Keratinocyte (primary cell): ENCODE measurements around the gene PPP1R3F. TPM values are rescaled to one million over a fixed set of nuclear protein-coding genes. Genes with fewer than 3 reads are reported as not detected.

Experiments
- DNase-seq: peaks from one replicate; pipeline ENCODE4 v3.0.0-alpha.2; 2011; ENCODE audit warnings: low read depth, missing footprints, low spot score
- FAIRE-seq: peaks from 2 replicates; lab custom pipeline; 2011; peaks lifted over from hg19 to GRCh38; lab: Jason Lieb, UNC
- H2AFZ ChIP-seq: 2 replicates; pipeline ENCODE4 v1.6.0; 2012; ENCODE audit warnings: low read length, control low read depth, inconsistent platforms; ENCODE audit not compliant: control insufficient read depth
- H3K27ac ChIP-seq: 2 replicates; pipeline ENCODE4 v1.5.1; 2011; ENCODE audit warnings: low read length; ENCODE audit not compliant: control insufficient read depth, insufficient read depth
- H3K27me3 ChIP-seq: 3 replicates; pipeline ENCODE4 v1.6.0; 2011; ENCODE audit warnings: low read length; ENCODE audit not compliant: control insufficient read depth, insufficient read depth; ENCODE audit errors: extremely low read depth
- H3K36me3 ChIP-seq, 2 experiments: 2 replicates in 1 of 2; 3 replicates in 1 of 2; pipeline ENCODE4 v1.5.1; 2011; ENCODE audit warnings: low read length in 2 of 2, mild to moderate bottlenecking in 1 of 2; ENCODE audit not compliant: control insufficient read depth in 2 of 2, insufficient read depth in 2 of 2; ENCODE audit errors: extremely low read depth in 1 of 2
- H3K4me1 ChIP-seq: 3 replicates; pipeline ENCODE4 v1.5.1; 2011; ENCODE audit warnings: low read length; ENCODE audit not compliant: control insufficient read depth, insufficient read depth; ENCODE audit errors: extremely low read depth
- H3K4me2 ChIP-seq: 3 replicates; pipeline ENCODE4 v1.6.0; 2011; ENCODE audit warnings: low read depth, low read length; ENCODE audit not compliant: control insufficient read depth, insufficient read depth; ENCODE audit errors: extremely low read depth
- H3K4me3 ChIP-seq, 3 experiments: fragments of 200-600 bp in 1 of 3; sonication (generic) in 1 of 3; 2 replicates in 2 of 3; 3 replicates in 1 of 3; pipeline ENCODE4 v1.5.1; 2011 to 2016; ENCODE audit warnings: low read length in 3 of 3, mild to moderate bottlenecking in 3 of 3, control low read depth in 2 of 3, inconsistent platforms in 1 of 3, low read depth in 1 of 3, mixed read lengths in 1 of 3, mixed run types in 1 of 3, moderate library complexity in 1 of 3; ENCODE audit not compliant: control insufficient read depth in 2 of 3, insufficient read depth in 2 of 3; ENCODE audit errors: extremely low read depth in 1 of 3
- H3K79me2 ChIP-seq: 2 replicates; pipeline ENCODE4 v1.6.0; 2012; ENCODE audit warnings: low read length; ENCODE audit not compliant: control insufficient read depth, insufficient read depth
- H3K9ac ChIP-seq: 3 replicates; pipeline ENCODE4 v1.6.0; 2011; ENCODE audit warnings: low read length; ENCODE audit not compliant: control insufficient read depth, insufficient read depth; ENCODE audit errors: extremely low read depth
- H3K9me1 ChIP-seq: 3 replicates; pipeline ENCODE4 v1.6.0; 2011; ENCODE audit warnings: low read length; ENCODE audit not compliant: control insufficient read depth, insufficient read depth; ENCODE audit errors: extremely low read depth
- H3K9me3 ChIP-seq: 2 replicates; pipeline ENCODE4 v1.5.1; 2012; ENCODE audit warnings: low read depth, low read length; ENCODE audit not compliant: control insufficient read depth
- H4K20me1 ChIP-seq: 3 replicates; pipeline ENCODE4 v1.6.0; 2011; ENCODE audit warnings: low read length; ENCODE audit not compliant: control insufficient read depth, insufficient read depth; ENCODE audit errors: extremely low read depth
- EZH2 ChIP-seq: IDR thresholded peaks from one replicate; pipeline ENCODE4 v1.6.1; 2012; ENCODE audit warnings: inconsistent platforms, mild to moderate bottlenecking, low read length, moderate library complexity
- dilution Hi-C: fragments of 300-500 bp; cut with MboI; formaldehyde crosslinking; loops from one replicate; pipeline ENCODE4 v1.7.0; 2020; ENCODE audit warnings: low sequenced_read_pairs; ENCODE audit not compliant: extremely low pct_ligation_motif_present
- polyA plus RNA-seq, 5 experiments: library from polyadenylated mRNA; depleted of rRNA in 3 of 5; stranded (reverse) in 3 of 5; stranded (forward) in 1 of 5; unstranded in 1 of 5; fragments of >200 nt; gene quantifications; 1 replicate in 1 of 5; 2 replicates in 3 of 5; 3 replicates in 1 of 5; pipeline versions ENCODE4 v1.2.1 to v1.2.3, GENCODE V29; 2011 to 2012; ENCODE audit warnings: missing spikeins in 2 of 5, low read depth in 1 of 5, low replicate concordance in 1 of 5
- TF ChIP-seq, protein P1 (sequence below), 3 experiments: IDR thresholded peaks in 1 of 3; conservative IDR thresholded peaks in 1 of 3; optimal IDR thresholded peaks in 1 of 3; 2 replicates in 2 of 3; 3 replicates in 1 of 3; pipeline versions ENCODE3 to v1.5.1; 2011; ENCODE audit warnings: low read length in 3 of 3, mild to moderate bottlenecking in 3 of 3, moderate library complexity in 2 of 3, control low read depth in 1 of 3, inconsistent platforms in 1 of 3; ENCODE audit not compliant: insufficient read depth in 2 of 3; ENCODE audit errors: extremely low read depth in 1 of 3

PPP1R3F gene
- polyA plus RNA-seq, 1 donor (not counting 4 experiments of a cell fraction or from before 2014, with no cell fraction given), result 0.29 TPM

DNA sequence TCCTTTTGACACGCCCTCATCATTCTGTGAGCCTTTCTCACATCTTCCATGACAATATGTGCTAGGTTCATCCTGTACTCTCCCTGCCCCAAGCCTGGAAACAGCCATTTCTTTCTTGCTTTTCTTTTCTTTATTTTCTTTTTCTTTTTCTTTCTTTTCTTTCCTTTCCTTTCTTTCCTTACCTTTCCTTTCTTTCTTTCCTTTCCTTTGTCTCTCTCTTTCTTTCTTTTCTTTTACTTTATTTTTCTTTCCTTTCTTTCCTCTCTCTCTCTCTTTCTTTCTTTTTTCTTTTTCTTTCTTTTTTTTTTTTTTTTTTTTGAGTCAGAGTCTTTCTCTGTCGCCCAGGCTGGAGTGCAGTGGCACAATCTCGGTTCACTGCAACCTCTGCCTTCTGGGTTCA is 14.6 kb downstream of the PPP1R3F start:
- H3K27ac ChIP-seq, result no peak overlapping the region
- DNase-seq, result no peak
- H3K4me1 ChIP-seq, result no peaks in the 10 kb centered on the region
- dilution Hi-C loops, result no loop called here
- H2AFZ ChIP-seq, result no peak overlapping the region
- H3K36me3 ChIP-seq, result no peaks in the 10 kb centered on the region
- TF ChIP-seq, protein P1, sequence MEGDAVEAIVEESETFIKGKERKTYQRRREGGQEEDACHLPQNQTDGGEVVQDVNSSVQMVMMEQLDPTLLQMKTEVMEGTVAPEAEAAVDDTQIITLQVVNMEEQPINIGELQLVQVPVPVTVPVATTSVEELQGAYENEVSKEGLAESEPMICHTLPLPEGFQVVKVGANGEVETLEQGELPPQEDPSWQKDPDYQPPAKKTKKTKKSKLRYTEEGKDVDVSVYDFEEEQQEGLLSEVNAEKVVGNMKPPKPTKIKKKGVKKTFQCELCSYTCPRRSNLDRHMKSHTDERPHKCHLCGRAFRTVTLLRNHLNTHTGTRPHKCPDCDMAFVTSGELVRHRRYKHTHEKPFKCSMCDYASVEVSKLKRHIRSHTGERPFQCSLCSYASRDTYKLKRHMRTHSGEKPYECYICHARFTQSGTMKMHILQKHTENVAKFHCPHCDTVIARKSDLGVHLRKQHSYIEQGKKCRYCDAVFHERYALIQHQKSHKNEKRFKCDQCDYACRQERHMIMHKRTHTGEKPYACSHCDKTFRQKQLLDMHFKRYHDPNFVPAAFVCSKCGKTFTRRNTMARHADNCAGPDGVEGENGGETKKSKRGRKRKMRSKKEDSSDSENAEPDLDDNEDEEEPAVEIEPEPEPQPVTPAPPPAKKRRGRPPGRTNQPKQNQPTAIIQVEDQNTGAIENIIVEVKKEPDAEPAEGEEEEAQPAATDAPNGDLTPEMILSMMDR (optimal IDR thresholded peaks at IDR 0.05 in 1 of 3, IDR thresholded peaks at IDR 0.05 in 1 of 3, conservative IDR thresholded peaks at IDR 0.05 in 1 of 3; ENCODE audit: extremely low read depth in 1 of 3, insufficient read depth in 2 of 3, low read length in 3 of 3), result no peak
- TF ChIP-seq EZH2, result no peak
- H3K9me1 ChIP-seq, result no peaks in the 10 kb centered on the region
- H3K4me2 ChIP-seq, result no peak overlapping the region
- H3K9me3 ChIP-seq, result no peaks in the 10 kb centered on the region
- no peak overlapping the region for H3K9ac ChIP-seq
- no peak overlapping the region for H3K4me3 ChIP-seq
- FAIRE-seq, result no peak
- no peaks in the 10 kb centered on the region for H3K27me3 ChIP-seq
- H3K79me2 ChIP-seq, result no peaks in the 10 kb centered on the region
- H4K20me1 ChIP-seq, result no peaks in the 10 kb centered on the region

DNA sequence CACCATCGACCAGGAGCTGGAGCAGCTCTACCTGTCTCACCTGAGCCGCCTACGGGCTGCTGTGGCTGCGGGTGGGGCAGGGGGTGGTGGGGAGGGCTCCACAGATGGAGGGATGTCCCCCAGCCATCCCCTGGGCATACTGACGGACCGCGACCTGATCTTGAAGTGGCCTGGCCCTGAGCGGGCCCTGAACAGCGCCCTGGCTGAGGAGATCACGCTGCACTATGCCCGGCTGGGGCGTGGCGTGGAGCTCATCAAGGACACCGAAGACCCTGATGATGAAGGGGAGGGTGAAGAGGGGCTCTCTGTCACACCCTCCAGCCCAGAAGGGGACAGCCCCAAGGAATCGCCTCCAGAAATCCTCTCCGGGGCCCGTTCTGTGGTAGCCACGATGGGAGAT is 16.5 kb downstream of the PPP1R3F start:
- TF ChIP-seq, protein P1 (optimal IDR thresholded peaks at IDR 0.05 in 1 of 3, IDR thresholded peaks at IDR 0.05 in 1 of 3, conservative IDR thresholded peaks at IDR 0.05 in 1 of 3; ENCODE audit: extremely low read depth in 1 of 3, insufficient read depth in 2 of 3, low read length in 3 of 3), result no peak
- no peak for TF ChIP-seq EZH2
- no peaks in the 10 kb centered on the region for H4K20me1 ChIP-seq
- DNase-seq (no peak), FAIRE-seq (no peak)
- H3K4me3 ChIP-seq, result no peak overlapping the region
- no peaks in the 10 kb centered on the region for H3K4me1 ChIP-seq
- H3K9me1 ChIP-seq, result no peaks in the 10 kb centered on the region
- H3K36me3 ChIP-seq, result no peaks in the 10 kb centered on the region
- H3K27me3 ChIP-seq, result no peaks in the 10 kb centered on the region
- H3K9me3 ChIP-seq, result no peaks in the 10 kb centered on the region
- dilution Hi-C loops, result no loop called here
- H2AFZ ChIP-seq, result no peak overlapping the region
- H3K27ac ChIP-seq, result no peak overlapping the region
- H3K9ac ChIP-seq, result no peak overlapping the region
- no peak overlapping the region for H3K4me2 ChIP-seq
- H3K79me2 ChIP-seq, result no peaks in the 10 kb centered on the region
